Kidney epithelial cell (primary cell): ENCODE results near the gene RBL1. TPM values are rescaled to one million over a fixed set of nuclear protein-coding genes. Genes with fewer than 3 reads are reported as not detected.
"Not testable (repeated sequence)": the region's sequence is repeated elsewhere in the genome, so short reads cannot be mapped to it uniquely, and the experiment has no call there.

Experiments used
- DNase-seq: peaks from one replicate; pipeline ENCODE4 v3.0.0-alpha.2; 2010; ENCODE audit warnings: low read depth
- H3K27me3 ChIP-seq: 2 replicates; pipeline ENCODE4 v1.6.0; 2011; ENCODE audit warnings: low read length; ENCODE audit not compliant: control insufficient read depth, insufficient read depth
- H3K36me3 ChIP-seq: 2 replicates; pipeline ENCODE4 v1.5.1; 2011; ENCODE audit warnings: low read length; ENCODE audit not compliant: control insufficient read depth, insufficient read depth
- H3K4me3 ChIP-seq: 2 replicates; pipeline ENCODE4 v1.5.1; 2011; ENCODE audit warnings: low read depth, mild to moderate bottlenecking, control low read depth, low read length
- CTCF ChIP-seq: IDR thresholded peaks from 2 replicates; pipeline ENCODE4 v1.5.1; 2011; ENCODE audit warnings: mild to moderate bottlenecking, moderate library complexity, low read length, control low read depth, inconsistent platforms; ENCODE audit not compliant: insufficient read depth, poor library complexity, severe bottlenecking
- total RNA-seq: library from RNA; depleted of rRNA; stranded (reverse); fragments of >200 nt; gene quantifications from 2 replicates; pipeline ENCODE4 v1.2.3, GENCODE V29; 2015

RBL1 gene
- total RNA-seq, 1 donor from 2014 or later, result 5.6 TPM

DNA sequence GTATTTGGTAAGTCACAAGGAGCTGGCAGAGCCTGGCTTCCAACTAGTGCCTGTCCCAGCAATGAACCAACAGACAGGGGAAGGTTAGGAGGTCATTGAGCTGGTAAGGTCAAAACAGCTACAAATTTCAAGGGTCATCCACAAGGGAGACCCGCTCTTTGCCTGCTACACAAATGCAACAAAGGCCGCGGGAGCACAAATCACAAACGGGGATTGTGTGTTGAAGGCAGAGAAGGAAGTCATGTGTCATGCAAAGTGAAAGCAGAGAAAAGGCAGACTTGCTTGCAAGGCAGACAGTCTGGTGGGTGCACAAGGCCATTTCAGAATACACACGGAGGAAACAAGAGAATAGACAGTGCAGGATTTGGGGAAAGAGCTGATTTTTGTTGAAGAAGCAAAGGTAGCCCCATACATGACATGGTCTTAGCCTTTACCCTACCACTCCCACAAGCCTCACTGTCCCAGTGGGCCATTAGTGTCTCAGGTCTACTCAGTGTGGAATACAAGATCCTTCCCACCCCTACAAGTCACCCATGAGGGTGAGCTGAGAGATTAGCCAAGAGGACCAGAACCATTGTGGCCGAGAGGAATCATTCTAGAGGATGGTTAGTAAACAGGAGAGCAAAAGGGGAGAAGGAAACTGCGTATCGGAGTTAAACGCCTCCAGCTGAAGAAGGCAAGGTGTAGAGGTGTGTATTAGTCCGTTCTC is 126.2 kb downstream of the RBL1 start:
- Histone ChIP-seq H3K36me3 (no peaks in the 10 kb centered on the region), H3K4me3 (no peak overlapping the region), H3K27me3 (no peaks in the 10 kb centered on the region)
- no peak for DNase-seq
- no peak for TF ChIP-seq CTCF

DNA sequence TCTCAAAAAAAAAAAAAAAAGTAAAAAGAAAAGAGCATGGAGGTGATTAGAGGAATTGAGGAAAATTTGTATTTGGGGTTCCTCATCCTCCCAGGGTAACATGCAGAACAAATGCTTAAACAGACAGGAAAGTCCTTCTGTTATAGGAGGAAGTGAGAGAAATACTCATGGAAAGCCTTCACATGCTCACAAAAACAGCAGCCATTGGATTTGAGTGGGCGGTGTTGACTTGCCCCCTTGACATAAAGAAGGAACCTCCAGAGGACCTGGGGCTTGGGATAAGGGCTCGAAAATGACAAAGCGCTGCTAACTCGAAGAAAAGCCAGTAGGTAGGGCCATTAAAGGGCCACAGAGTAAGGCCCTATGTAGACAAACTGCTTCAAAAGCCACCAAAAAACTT is 126.7 kb downstream of the RBL1 start:
- H3K36me3 ChIP-seq, result no peaks in the 10 kb centered on the region
- DNase-seq, result no peak
- no peaks in the 10 kb centered on the region for H3K27me3 ChIP-seq
- H3K4me3 ChIP-seq, result no peak overlapping the region
- no peak for TF ChIP-seq CTCF

DNA sequence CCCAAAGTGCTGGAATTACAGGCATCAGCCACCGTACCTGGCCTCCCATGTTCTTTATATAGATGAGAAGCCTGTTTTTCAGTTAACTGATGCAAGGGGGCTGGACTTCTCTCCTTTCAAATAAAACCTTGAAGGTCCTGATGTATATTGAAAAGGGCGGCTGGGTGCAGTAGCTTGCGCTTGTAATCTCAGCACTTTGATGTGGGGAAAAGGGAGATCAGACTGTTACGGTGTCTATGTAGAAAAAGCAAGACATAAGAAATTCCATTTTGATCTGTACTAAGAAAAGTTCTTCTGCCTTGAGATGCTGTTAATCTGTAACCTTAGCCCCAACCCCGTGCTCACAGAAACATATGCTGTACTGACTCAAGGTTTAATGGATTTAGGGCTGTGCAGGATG is 128.2 kb downstream of the RBL1 start:
- no peaks in the 10 kb centered on the region for H3K27me3 ChIP-seq
- no peaks in the 10 kb centered on the region for H3K36me3 ChIP-seq
- no peak for DNase-seq
- H3K4me3 ChIP-seq, result no peak overlapping the region
- no peak for TF ChIP-seq CTCF

- H3K4me3 ChIP-seq, DNase-seq, H3K36me3 ChIP-seq, H3K27me3 ChIP-seq: not testable (repeated sequence)
Observed at GRCh38 chr20:36966965-36967364, 128.8 kb downstream of the RBL1 start.

DNA sequence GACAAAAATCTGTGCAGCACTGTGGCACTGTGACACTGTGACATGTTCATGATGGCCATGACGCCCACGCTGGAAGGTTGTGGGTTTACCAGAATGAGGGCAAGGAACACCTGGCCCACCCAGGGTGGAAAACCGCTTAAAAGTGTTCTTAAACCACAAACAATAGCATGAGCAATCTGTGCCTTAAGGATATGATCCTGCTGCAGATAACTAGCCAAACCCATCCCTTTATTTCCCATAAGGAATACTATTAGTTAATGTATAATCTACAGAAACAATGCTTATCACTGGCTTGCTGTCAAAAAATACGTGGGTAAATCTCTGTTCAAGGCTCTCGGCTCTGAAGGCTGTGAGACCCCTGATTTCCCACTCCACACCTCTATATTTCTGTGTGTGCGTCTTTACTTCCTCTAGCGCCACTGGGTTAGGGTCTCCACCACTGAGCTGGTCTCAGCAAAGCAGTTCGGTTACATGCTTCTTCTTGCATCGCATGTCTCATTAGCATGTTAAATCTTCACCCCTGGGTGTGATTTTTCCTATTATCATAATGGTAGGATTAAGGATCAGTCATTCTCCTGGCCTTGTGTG is 133.3 kb downstream of the RBL1 start:
- H3K4me3 ChIP-seq, H3K27me3 ChIP-seq, DNase-seq, H3K36me3 ChIP-seq: not testable (repeated sequence)

GRCh38 chr20:36959242-36959641 is 136.6 kb downstream of the RBL1 start:
- Histone ChIP-seq H3K36me3 (no peaks in the 10 kb centered on the region), H3K4me3 (no peak overlapping the region), H3K27me3 (no peaks in the 10 kb centered on the region)
- no peak for TF ChIP-seq CTCF
- no peak for DNase-seq
